GM19438 (cell line): Measurements from ENCODE around the gene SRGN.
A peak's percentile ranks its signal among the peaks of the same experiment; 100 is the strongest.

Experiments used
- ATAC-seq: cut with Tn5 transposase; IDR thresholded peaks from one replicate; pipeline ENCODE4 v1.9.1; 2021; ENCODE audit warnings: low read depth; ENCODE audit not compliant: unreplicated experiment

SRGN gene

DNA sequence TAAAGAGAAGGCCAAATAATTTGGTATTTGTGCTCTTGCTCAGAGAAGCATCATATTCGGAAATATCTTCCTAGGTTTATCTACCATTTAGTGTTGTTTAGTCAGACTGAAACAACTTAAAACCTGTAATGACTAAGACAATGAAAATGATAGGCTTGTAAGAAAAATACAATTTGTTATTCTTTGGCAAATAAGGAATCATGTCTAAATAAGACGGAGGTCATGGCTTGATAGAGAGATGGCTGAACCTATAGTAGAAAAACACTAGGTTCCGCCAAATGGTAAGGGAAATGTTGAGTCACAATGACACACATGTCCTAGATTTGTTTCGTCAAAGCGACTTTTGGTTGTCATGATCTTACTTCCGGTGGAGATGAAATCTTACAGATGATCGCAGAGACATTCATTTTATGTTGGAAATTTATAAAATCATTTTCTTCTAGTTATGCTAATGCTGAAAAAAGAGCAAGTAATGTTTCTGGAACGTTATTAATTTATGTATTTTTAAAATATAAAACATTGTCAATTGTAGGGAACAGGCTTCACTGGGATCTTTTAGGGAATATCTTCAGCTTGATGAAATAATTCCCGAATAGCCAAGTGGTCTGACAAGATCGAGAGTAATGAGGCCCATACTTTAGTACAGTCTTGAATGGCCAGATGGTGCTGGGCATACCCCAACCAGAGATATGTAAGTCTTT is 1.0 kb downstream of the SRGN start:
- ATAC-seq, result no peak

- no peak for ATAC-seq
Observed at GRCh38 chr10:69089638-69090599, 2.0 kb downstream of the SRGN start.

- ATAC-seq, result no peak
Observed at GRCh38 chr10:69090685-69091084, 2.8 kb downstream of the SRGN start.

GRCh38 chr10:69091143-69091651 is 3.3 kb downstream of the SRGN start:
- no peak for ATAC-seq

GRCh38 chr10:69092959-69093850 is 5.3 kb downstream of the SRGN start:
- no peak for ATAC-seq

- no peak for ATAC-seq
Observed at GRCh38 chr10:69093933-69094332, 6.0 kb downstream of the SRGN start.

DNA sequence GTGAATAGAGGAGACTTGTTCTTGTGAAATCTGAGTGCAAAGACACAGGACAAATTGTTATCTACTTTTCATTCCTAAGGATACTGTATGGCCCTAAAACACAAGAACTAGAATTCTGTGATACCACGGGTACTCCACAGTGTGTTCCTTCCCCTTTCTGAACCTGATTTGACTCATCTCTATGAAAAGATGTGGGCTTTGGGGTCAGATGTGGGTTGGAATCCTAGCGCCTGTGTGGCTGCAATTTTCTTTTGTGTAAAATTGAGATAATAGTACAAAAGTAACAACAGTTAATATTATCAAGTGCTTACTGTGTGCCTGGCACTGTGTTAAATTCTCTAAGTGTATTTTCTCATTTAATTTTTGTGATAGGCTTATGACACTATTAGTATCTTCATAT is 8.1 kb downstream of the SRGN start:
- ATAC-seq, result no peak

GRCh38 chr10:69097729-69098128 is 9.8 kb downstream of the SRGN start:
- no peak for ATAC-seq

DNA sequence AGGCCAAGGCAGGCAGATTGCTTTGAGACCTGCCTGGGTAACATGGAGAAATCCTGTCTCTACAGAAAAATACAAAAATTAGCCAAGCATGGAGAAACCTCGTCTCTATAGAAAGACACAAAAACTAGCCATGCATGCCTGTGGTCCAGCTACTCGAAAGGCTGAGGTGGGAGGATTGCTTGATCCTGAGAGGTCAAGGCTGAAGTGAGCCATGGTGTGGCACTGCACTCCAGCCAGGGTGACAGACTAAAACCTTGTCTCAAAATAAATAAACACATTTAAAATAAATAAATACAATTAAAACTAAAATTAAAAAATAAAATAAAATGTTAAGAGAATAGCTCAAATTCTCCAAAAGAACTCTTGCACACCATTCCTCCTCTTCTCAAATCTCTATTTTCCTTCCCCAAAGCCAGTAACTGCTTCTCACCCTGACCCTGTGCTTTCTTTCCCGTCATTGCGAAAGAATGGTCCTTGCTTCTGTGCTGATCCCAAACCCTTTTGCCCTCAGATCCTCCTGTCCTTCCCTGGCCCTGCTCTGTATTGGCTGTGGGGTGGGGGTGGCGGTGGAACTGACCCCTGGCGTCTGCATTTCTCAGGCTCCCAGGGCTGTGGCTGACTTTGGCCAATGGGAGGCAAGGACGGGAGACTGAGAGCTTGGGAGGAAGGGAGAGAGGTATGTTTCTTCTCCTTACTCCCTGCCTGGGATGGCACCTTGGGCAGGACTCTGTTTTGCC is 12.4 kb downstream of the SRGN start:
- ATAC-seq, result no peak

- ATAC-seq, result no peak
Observed at GRCh38 chr10:69101451-69102095, 13.7 kb downstream of the SRGN start.

DNA sequence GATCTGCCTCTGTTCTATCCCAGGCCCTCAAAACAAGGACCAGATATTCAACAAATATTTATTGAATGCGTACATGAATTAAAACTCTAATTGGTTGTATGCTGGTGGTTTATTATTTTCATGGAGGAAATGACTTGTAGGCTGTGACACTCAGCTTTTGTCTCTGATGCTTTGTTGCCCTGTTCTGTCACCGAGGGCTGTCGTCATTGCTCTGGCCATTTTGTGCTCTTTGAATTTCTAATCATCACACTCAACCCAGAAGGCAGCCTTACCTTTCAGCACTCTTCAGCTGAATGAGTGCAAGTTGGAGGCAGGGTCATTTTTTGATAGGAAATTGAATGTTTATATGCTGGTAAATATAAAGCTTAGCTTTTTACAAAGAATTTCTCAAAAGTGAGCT is 14.5 kb downstream of the SRGN start:
- no peak for ATAC-seq

DNA sequence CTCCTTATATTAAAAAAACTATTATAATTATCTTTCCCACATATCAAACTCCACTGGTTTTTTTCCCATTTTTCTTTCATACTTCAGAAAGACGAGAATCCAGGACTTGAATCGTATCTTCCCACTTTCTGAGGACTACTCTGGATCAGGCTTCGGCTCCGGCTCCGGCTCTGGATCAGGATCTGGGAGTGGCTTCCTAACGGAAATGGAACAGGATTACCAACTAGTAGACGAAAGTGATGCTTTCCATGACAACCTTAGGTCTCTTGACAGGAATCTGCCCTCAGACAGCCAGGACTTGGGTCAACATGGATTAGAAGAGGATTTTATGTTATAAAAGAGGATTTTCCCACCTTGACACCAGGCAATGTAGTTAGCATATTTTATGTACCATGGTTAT is 15.9 kb downstream of the SRGN start:
- no peak for ATAC-seq

- no peak for ATAC-seq
Observed at GRCh38 chr10:69104994-69105790, 17.3 kb downstream of the SRGN start.

DNA sequence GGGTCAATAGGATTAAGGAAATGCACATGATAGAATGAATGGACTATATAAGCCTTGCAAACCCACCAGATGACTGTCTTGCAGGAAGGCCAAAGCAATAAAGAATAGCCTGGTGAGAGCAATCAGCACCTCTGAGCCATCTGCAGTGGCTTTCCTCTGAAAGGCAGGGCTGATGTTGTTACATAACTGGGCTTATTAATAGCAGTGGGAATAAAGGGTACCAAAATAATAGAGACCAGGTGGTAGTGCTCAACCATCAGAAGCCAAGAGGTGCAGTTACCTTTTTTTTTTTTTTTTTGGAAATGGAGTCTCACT is 19.2 kb downstream of the SRGN start:
- ATAC-seq, result no peak

- ATAC-seq, result no peak
Observed at GRCh38 chr10:69107699-69108098, 19.8 kb downstream of the SRGN start.

DNA sequence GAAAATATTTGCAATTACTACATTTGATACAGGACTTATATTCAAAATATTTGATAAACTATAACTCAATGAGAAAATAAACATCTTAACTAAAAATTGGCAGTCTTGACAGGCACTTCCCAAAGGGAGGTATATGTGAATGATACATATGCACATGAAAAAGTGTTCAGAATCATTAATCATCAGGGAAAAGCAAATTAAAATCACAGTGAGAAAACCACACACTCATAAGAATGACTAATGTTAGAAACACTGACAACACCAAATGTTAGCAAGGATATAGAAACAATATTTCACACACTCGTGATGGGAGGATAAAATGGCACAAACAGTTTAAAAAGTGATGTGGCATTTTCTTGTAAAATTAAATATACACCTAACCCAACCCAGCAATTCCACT is 32.0 kb downstream of the SRGN start:
- ATAC-seq, result no peak

GRCh38 chr10:69123306-69123746 is 35.4 kb downstream of the SRGN start:
- peak; percentile 25 for ATAC-seq

DNA sequence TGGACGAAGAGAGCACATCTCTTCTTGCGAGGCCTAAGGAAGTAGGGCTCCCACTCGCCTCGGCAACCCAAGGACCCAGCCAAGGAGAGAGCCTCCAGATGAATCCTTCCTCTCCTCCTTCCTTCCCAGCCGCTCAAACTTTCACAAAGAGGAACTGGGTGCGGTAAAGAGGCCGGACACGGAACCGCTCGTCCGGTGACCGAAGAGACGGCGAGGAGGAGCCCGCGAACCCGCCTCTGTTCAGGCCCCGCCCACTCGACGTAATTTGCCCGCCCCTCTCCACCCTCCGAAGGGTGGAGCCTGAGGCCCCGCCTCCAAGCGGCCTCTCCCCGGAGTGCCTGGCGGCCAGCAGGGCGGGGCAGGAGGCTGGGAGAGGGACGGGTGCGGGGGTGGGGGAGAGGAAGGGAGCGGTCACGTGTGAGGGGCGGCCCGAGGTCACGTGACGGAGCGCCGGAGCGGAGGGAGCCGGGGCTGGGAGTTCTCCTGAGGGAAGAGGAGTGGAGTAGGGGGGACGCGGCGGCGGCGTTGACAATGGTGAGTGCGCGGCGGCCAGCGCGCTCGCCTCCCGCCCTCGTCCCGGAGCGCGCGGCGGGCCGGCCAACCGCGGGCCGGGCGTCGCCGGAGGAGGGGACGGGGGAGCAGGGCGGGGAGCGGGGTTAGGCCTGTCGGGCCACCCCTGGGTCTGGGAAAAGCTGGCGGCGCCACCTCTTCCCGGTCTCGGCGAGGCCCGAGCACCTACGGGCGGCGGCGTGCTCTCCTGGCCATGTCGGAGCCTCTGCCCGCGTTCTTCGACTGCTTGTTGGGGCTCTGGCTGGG is 36.1 kb downstream of the SRGN start, which contains the start of gene VPS26A:
TSS of gene VPS26A (plus strand) at position 432 of the 816 bp plus-strand sequence. CDS start at position 532, 100 bp downstream.
- ATAC-seq, result peak; percentile 81
